Loucy (cell line): Measurements from ENCODE around the gene RAN.

Experiments
- CTCF ChIP-seq: fragments of 200-600 bp; sonication (generic); conservative IDR thresholded peaks from 2 replicates; pipeline ENCODE4 v1.5.1; 2014; ENCODE audit warnings: mild to moderate bottlenecking, antibody characterized with exemption, low read length
- EZH2phosphoT487 ChIP-seq: fragments of 200-600 bp; IDR thresholded peaks from 2 replicates; pipeline ENCODE4 v1.6.1; 2018; ENCODE audit warnings: antibody characterized with exemption, mild to moderate bottlenecking, moderate library complexity, borderline replicate concordance

GRCh38 chr12:130830246-130830551 lies 41.7 kb upstream of the RAN start:
- TF ChIP-seq CTCF (no peak), EZH2phosphoT487 (no peak)
